GM10266 (cell line): ENCODE data around the gene HDDC3.

Experiments used
- DNase-seq: peaks from one replicate; pipeline ENCODE4 v3.0.0; 2012; ENCODE audit errors: extremely low spot score
- TF ChIP-seq, protein P1 (sequence below): IDR thresholded peaks from 2 replicates; pipeline ENCODE4 v1.5.1; 2012; ENCODE audit warnings: mild to moderate bottlenecking, low read depth; ENCODE audit not compliant: control insufficient read depth, insufficient read depth; ENCODE audit errors: missing control alignments

HDDC3 gene

GRCh38 chr15:90891346-90891949 lies 40.9 kb downstream of the HDDC3 start:
- TF ChIP-seq, protein P1, sequence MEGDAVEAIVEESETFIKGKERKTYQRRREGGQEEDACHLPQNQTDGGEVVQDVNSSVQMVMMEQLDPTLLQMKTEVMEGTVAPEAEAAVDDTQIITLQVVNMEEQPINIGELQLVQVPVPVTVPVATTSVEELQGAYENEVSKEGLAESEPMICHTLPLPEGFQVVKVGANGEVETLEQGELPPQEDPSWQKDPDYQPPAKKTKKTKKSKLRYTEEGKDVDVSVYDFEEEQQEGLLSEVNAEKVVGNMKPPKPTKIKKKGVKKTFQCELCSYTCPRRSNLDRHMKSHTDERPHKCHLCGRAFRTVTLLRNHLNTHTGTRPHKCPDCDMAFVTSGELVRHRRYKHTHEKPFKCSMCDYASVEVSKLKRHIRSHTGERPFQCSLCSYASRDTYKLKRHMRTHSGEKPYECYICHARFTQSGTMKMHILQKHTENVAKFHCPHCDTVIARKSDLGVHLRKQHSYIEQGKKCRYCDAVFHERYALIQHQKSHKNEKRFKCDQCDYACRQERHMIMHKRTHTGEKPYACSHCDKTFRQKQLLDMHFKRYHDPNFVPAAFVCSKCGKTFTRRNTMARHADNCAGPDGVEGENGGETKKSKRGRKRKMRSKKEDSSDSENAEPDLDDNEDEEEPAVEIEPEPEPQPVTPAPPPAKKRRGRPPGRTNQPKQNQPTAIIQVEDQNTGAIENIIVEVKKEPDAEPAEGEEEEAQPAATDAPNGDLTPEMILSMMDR: no peak
- no peak for DNase-seq

GRCh38 chr15:90890839-90891238 lies 41.5 kb downstream of the HDDC3 start:
- no peak for DNase-seq
- TF ChIP-seq, protein P1: no peak

- TF ChIP-seq, protein P1: no peak
- DNase-seq: no peak
These were observed 42.5 kb downstream of the HDDC3 start for GRCh38 chr15:90889736-90890456.

- DNase-seq: no peak
- TF ChIP-seq, protein P1: no peak
These were observed 43.0 kb downstream of the HDDC3 start for GRCh38 chr15:90889313-90889730.

- TF ChIP-seq, protein P1: no peak
- no peak for DNase-seq
These were observed 45.3 kb downstream of the HDDC3 start for GRCh38 chr15:90887037-90887481.

GRCh38 chr15:90886291-90886614 lies 46.1 kb downstream of the HDDC3 start:
- TF ChIP-seq, protein P1: no peak

More at GRCh38 chr15:90886291-90886614, 46.1 kb downstream of the HDDC3 start:
- no peak for DNase-seq
